NOMO-1 treated with DMSO at 0.1 percent for 48 hours (cell line): ENCODE data around the gene RNU7-1.

Experiments
- DNase-seq: peaks from one replicate; lab custom pipeline; 2025; ENCODE audit not compliant: unreplicated experiment; lab: John Stamatoyannopoulos, UW

RNU7-1 gene

GRCh38 chr12:6917491-6918231, 26.0 kb upstream of the RNU7-1 start:
- no peak for DNase-seq

- no peak for DNase-seq
These were observed 24.0 kb upstream of the RNU7-1 start for GRCh38 chr12:6919588-6919987.

- no peak for DNase-seq
These were observed 22.1 kb upstream of the RNU7-1 start for GRCh38 chr12:6921539-6921938.

GRCh38 chr12:6921996-6922946, 21.3 kb upstream of the RNU7-1 start:
- no peak for DNase-seq

GRCh38 chr12:6923003-6923732, 20.4 kb upstream of the RNU7-1 start:
- DNase-seq, result no peak

- DNase-seq, result no peak
These were observed 19.8 kb upstream of the RNU7-1 start for GRCh38 chr12:6923851-6924250.

GRCh38 chr12:6925239-6925539, 18.4 kb upstream of the RNU7-1 start:
- DNase-seq, result no peak

GRCh38 chr12:6925540-6926279, 17.9 kb upstream of the RNU7-1 start:
- DNase-seq, result no peak

- DNase-seq, result no peak
These were observed 16.1 kb upstream of the RNU7-1 start, which contains the start of gene ATN1 for GRCh38 chr12:6927379-6928021. Gene ATN1 (plus strand): TSS chr12:6927959. CDS start chr12:6934002, 6,043 bp downstream.

GRCh38 chr12:6928022-6928702, 15.5 kb upstream of the RNU7-1 start:
- no peak for DNase-seq

- no peak for DNase-seq
These were observed 14.8 kb upstream of the RNU7-1 start for GRCh38 chr12:6928703-6929407.

- DNase-seq, result no peak
These were observed 13.9 kb upstream of the RNU7-1 start for GRCh38 chr12:6929466-6930452.

- no peak for DNase-seq
These were observed 10.8 kb upstream of the RNU7-1 start for GRCh38 chr12:6932766-6933165.

- DNase-seq, result no peak
These were observed 9.5 kb upstream of the RNU7-1 start for GRCh38 chr12:6934110-6934509.

- no peak for DNase-seq
These were observed 8.0 kb upstream of the RNU7-1 start for GRCh38 chr12:6935371-6936193.

- DNase-seq, result no peak
These were observed 7.4 kb upstream of the RNU7-1 start for GRCh38 chr12:6936194-6936635.
